Spinal cord (tissue), 10 donors: ENCODE data around the gene PSMC5. TPM values are rescaled to one million over a fixed set of nuclear protein-coding genes. Genes with fewer than 3 reads are reported as not detected.
"Not testable (repeated sequence)": the region's sequence is repeated elsewhere in the genome, so short reads cannot be mapped to it uniquely, and the experiment has no call there.

ENCODE experiments used
- DNase-seq, 6 donors: peaks; one replicate each; pipeline versions ENCODE4 v3.0.0 to v3.0.0-alpha.2; 2013 to 2015; ENCODE audit warnings: low spot score in 6 of 6, low read depth in 4 of 6
- H3K27ac ChIP-seq: one replicate; pipeline ENCODE4 v1.5.1; 2013; ENCODE audit warnings: low read depth, low read length, control low read depth
- H3K27me3 ChIP-seq: one replicate; pipeline ENCODE4 v1.6.1; 2013; ENCODE audit warnings: low read length; ENCODE audit not compliant: control insufficient read depth, insufficient read depth
- H3K36me3 ChIP-seq: one replicate; pipeline ENCODE4 v1.6.1; 2013; ENCODE audit warnings: low read length; ENCODE audit not compliant: control insufficient read depth, insufficient read depth
- H3K4me1 ChIP-seq: one replicate; pipeline ENCODE4 v1.6.1; 2013; ENCODE audit warnings: low read length; ENCODE audit not compliant: control insufficient read depth, insufficient read depth
- H3K4me3 ChIP-seq: one replicate; pipeline ENCODE4 v1.5.1; 2013; ENCODE audit warnings: low read depth, low read length, control low read depth
- H3K9me3 ChIP-seq: one replicate; pipeline ENCODE4 v1.6.1; 2013; ENCODE audit warnings: low read length; ENCODE audit not compliant: control insufficient read depth, insufficient read depth
- WGBS: methylation state at CpG from one replicate; pipeline ENCODE4 v1.1.5; 2013; ENCODE audit warnings: missing lambda C conversion rate; ENCODE audit not compliant: insufficient coverage; 5-methylcytosine and 5-hydroxymethylcytosine counted together
- polyA plus RNA-seq, 2 donors: library from polyadenylated mRNA; unstranded; fragments of 120-200 nt; gene quantifications; one replicate each; pipeline ENCODE4 v1.2.1, GENCODE V29; 2013; ENCODE audit not compliant: insufficient read length in 2 of 2
- total RNA-seq, 2 donors: library from RNA; depleted of rRNA in 1 of 2; stranded (reverse); fragments of 120-200 nt in 1 of 2; fragments of >200 nt in 1 of 2; gene quantifications; one replicate each; pipeline versions ENCODE4 v1.2.3 to v1.2.4, GENCODE V29; 2013 to 2014
- donor health status: healthy.

PSMC5 gene
- total and polyA plus RNA-seq, 4 donors: 37.4 to 193 (median 118) TPM

- under 1% methylated on average over 85 of the region's 92 CpGs for WGBS
- H3K4me1 ChIP-seq: peaks cover 51% of the 10 kb centered on the region
- peak within 1 kb of the TSS; percentile 89 for H3K27ac ChIP-seq
Measured at GRCh38 chr17:63842540-63843386, 15.5 kb downstream of the PSMC5 start, which contains the start of gene SMARCD2. SMARCD2 (minus strand) TSS chr17:63842685; CDS start chr17:63842674, 11 bp downstream.

GRCh38 chr17:63843387-63843888 is 16.2 kb downstream of the PSMC5 start:
- H3K36me3 ChIP-seq, H3K27me3 ChIP-seq, H3K9me3 ChIP-seq: not testable (repeated sequence)
- H3K4me3 ChIP-seq: peak overlapping the region; percentile 58
- peaks cover 47% of the 10 kb centered on the region for H3K4me1 ChIP-seq
- peak in 1 of 6 donors; percentile 50 for DNase-seq
- 9% methylated on average over 13 of the region's 19 CpGs for WGBS
- peak overlapping the region; percentile 89 for H3K27ac ChIP-seq

More at GRCh38 chr17:63842540-63843386, 15.5 kb downstream of the PSMC5 start, which contains the start of gene SMARCD2:
- DNase-seq: peak; percentile 93 to 99 (median 95)
- Histone ChIP-seq H3K27me3 (no peaks in the 10 kb centered on the region), H3K36me3 (peaks cover 9% of the 10 kb centered on the region), H3K4me3 (peak within 1 kb of the TSS; percentile 85), H3K9me3 (no peaks in the 10 kb centered on the region)

DNA sequence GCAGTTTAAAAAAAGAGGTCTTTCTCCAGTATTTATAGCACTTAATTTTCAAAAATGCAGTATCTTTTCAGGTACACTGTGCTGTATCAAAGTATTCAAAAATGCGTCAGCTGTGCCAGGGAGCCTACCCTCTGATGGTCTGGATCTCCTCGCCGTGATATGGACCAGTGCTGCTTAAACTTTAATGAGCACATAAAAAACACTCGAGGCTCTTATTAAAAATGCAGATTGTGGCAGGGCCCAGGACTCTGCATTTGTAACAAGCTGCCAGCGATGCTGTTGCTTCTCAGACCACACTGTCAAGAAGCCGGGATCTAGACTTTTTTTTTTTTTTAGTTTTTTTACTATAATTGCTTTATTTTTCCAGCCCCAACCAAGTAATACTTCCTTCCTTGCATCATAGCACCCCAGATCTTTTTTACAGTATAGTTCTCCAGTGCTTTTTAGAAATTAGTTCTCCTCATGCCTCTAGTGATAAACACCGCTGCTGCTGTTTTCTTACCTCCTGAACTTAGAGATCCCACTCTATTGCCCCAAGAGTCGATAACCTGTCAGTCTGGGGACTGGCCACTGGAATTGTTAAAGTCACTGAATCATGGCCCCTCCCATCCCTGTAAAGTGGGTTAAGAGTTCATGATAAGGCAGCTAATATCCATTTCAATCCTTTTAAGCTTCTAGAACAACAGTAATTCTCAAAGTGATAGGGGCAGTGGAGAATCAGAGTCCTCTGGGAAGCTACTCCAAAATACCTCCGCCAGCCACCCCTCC is 16.9 kb downstream of the PSMC5 start:
- Histone ChIP-seq H3K4me3 (no peak overlapping the region), H3K4me1 (peaks cover 46% of the 10 kb centered on the region), H3K27ac (peak overlapping the region; percentile 89), H3K9me3 (peaks cover 3% of the 10 kb centered on the region), H3K27me3 (no peaks in the 10 kb centered on the region), H3K36me3 (peaks cover 4% of the 10 kb centered on the region)
- DNase-seq: no peak
- WGBS: 89% methylated on average over 5 of the region's 9 CpGs

DNA sequence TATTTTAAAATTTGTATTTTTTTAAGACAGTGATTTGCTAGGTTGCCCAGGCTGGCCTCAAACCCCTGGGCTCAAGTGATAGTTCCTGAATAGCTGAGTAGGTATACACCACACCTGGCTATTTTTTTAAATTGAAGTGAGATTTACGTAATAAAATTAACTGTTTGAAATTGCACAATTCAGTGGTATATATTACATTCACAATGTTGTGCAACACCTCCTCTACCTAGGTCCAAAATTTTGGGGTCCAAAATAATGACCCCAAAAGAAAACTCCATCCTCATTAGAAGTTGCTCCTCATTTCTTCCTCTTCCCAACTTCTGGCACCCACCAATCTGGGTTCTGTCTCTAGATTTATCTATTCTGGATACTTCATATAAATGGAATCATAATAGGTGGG is 18.3 kb downstream of the PSMC5 start:
- no peak overlapping the region for H3K27ac ChIP-seq
- peaks cover 4% of the 10 kb centered on the region for H3K36me3 ChIP-seq
- WGBS: no CpG with 5 or more reads among the region's 1 CpG
- peaks cover 3% of the 10 kb centered on the region for H3K9me3 ChIP-seq
- no peaks in the 10 kb centered on the region for H3K27me3 ChIP-seq
- no peak for DNase-seq
- peaks cover 38% of the 10 kb centered on the region for H3K4me1 ChIP-seq
- no peak overlapping the region for H3K4me3 ChIP-seq

- Histone ChIP-seq H3K4me3 (no peak overlapping the region), H3K4me1 (peaks cover 22% of the 10 kb centered on the region), H3K27me3 (no peaks in the 10 kb centered on the region), H3K27ac (no peak overlapping the region), H3K9me3 (peaks cover 3% of the 10 kb centered on the region), H3K36me3 (no peaks in the 10 kb centered on the region)
- DNase-seq: no peak
- WGBS: 50% methylated on average over 2 of the region's 3 CpGs
Measured at GRCh38 chr17:63847525-63848249, 20.5 kb downstream of the PSMC5 start.

GRCh38 chr17:63848834-63849689 is 21.8 kb downstream of the PSMC5 start:
- H3K27ac ChIP-seq: no peak overlapping the region
- WGBS: 14% methylated on average over 82 of the region's 82 CpGs
- H3K9me3 ChIP-seq: peaks cover 3% of the 10 kb centered on the region
- no peaks in the 10 kb centered on the region for H3K36me3 ChIP-seq
- DNase-seq: peak; percentile 76 to 96 (median 78)
- H3K27me3 ChIP-seq: no peaks in the 10 kb centered on the region
- peaks cover 14% of the 10 kb centered on the region for H3K4me1 ChIP-seq
- H3K4me3 ChIP-seq: peak overlapping the region; percentile 37

DNA sequence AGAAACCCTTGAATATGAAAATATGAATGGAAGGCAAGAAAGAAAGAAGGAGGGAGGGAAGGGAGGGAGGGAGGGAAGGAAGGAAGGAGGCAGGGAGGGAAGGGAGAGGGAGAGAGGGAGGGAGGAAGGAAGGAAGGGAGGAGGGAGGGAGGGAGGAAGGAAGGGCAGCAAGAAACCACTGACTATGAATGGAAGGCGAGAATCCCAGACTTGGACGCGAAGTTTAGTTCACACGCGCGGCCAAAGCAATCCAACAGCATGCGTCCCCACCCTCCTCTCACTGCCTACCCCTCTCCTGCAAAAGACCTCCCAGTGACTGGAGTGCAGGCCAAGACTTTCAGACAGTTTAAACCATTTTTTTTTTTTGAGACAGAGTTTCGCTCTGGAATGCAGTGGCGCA is 23.2 kb downstream of the PSMC5 start:
- H3K4me3 ChIP-seq: no peak overlapping the region
- H3K9me3 ChIP-seq: peaks cover 3% of the 10 kb centered on the region
- H3K27ac ChIP-seq: no peak overlapping the region
- DNase-seq: no peak
- H3K4me1 ChIP-seq: peaks cover 14% of the 10 kb centered on the region
- WGBS: 83% methylated on average over 7 of the region's 9 CpGs
- H3K27me3 ChIP-seq: no peaks in the 10 kb centered on the region
- H3K36me3 ChIP-seq: no peaks in the 10 kb centered on the region

GRCh38 chr17:63853260-63853659 is 26.0 kb downstream of the PSMC5 start:
- WGBS: no CpG with 5 or more reads among the region's 2 CpGs
- no peaks in the 10 kb centered on the region for H3K9me3 ChIP-seq
- no peak overlapping the region for H3K27ac ChIP-seq
- H3K4me3 ChIP-seq: no peak overlapping the region
- no peak for DNase-seq
- H3K27me3 ChIP-seq: no peaks in the 10 kb centered on the region
- H3K4me1 ChIP-seq: peaks cover 14% of the 10 kb centered on the region
- no peaks in the 10 kb centered on the region for H3K36me3 ChIP-seq
